Measurements from ENCODE around the gene TMED7. TPM values are rescaled to one million over a fixed set of nuclear protein-coding genes. Genes with fewer than 3 reads are reported as not detected.
A peak's percentile ranks its signal among the peaks of the same experiment; 100 is the strongest.

Gene TMED7
- total RNA-seq, 1 experiment from 2014 or later, result 148 TPM

GRCh38 chr5:115583474-115583873 is 42.4 kb downstream of the TMED7 start:
- DNase-seq (ENCODE audit: low read depth), result peak; percentile 96

- no peak for DNase-seq (ENCODE audit: low read depth)
These were observed 44.9 kb downstream of the TMED7 start for GRCh38 chr5:115580941-115581340.

- peak; percentile 86 for DNase-seq (ENCODE audit: low read depth)
These were observed 46.1 kb downstream of the TMED7 start for GRCh38 chr5:115579747-115580173.

GRCh38 chr5:115579216-115579615 is 46.6 kb downstream of the TMED7 start:
- no peak for DNase-seq (ENCODE audit: low read depth)

- no peak for DNase-seq (ENCODE audit: low read depth)
These were observed 47.2 kb downstream of the TMED7 start for GRCh38 chr5:115578657-115579056.

- DNase-seq (ENCODE audit: low read depth), result no peak
These were observed 48.1 kb downstream of the TMED7 start for GRCh38 chr5:115577741-115578140.

GRCh38 chr5:115577329-115577728 is 48.5 kb downstream of the TMED7 start:
- DNase-seq (ENCODE audit: low read depth), result no peak

GRCh38 chr5:115575167-115576070 is 50.4 kb downstream of the TMED7 start:
- DNase-seq (ENCODE audit: low read depth), result peak; percentile 87

- peak; percentile 81 for DNase-seq (ENCODE audit: low read depth)
These were observed 52.7 kb downstream of the TMED7 start for GRCh38 chr5:115573133-115573532.

- DNase-seq (ENCODE audit: low read depth), result peak; percentile 19
These were observed 54.4 kb downstream of the TMED7 start for GRCh38 chr5:115571441-115571878.

GRCh38 chr5:115568668-115569067 is 57.2 kb downstream of the TMED7 start:
- no peak for DNase-seq (ENCODE audit: low read depth)

GRCh38 chr5:115565233-115565632 is 60.6 kb downstream of the TMED7 start:
- peak; percentile 53 for DNase-seq (ENCODE audit: low read depth)

Other genes starting within 250 kb of the TMED7 start
- 19.9 and 22.5 TPM in 2 replicates for gene FEM1C, start 81.3 kb downstream of the TMED7 start, total RNA-seq (2014; rRNA removed; shearing (Covaris generic))
- 14.0 and 16.0 TPM in 2 replicates for gene TICAM2, start 23.6 kb downstream of the TMED7 start, total RNA-seq (2014; rRNA removed; shearing (Covaris generic))
- gene CDO1, start 190.6 kb upstream of the TMED7 start, total RNA-seq (2014; rRNA removed; shearing (Covaris generic)), result 0.05 and 0.74 TPM in 2 replicates
- gene ATG12, start 215.5 kb upstream of the TMED7 start, total RNA-seq (2014; rRNA removed; shearing (Covaris generic)), result 58.8 and 72.3 TPM in 2 replicates
- 124 and 161 TPM in 2 replicates for gene AP3S1, start 215.9 kb upstream of the TMED7 start, total RNA-seq (2014; rRNA removed; shearing (Covaris generic))